Testis (tissue), 2 donors: Measurements from ENCODE around the gene TGM1.

ENCODE experiments used
- CTCF ChIP-seq, 3 experiments: fragments of 450-650 bp in 2 of 3; fragments of 200-600 bp in 1 of 3; sonication (generic) in 1 of 3; IDR thresholded peaks; one replicate each; pipeline ENCODE4 v1.5.1; 2016 to 2019; ENCODE audit warnings: antibody characterized with exemption in 3 of 3, mild to moderate bottlenecking in 2 of 3, moderate library complexity in 1 of 3
- POLR2A ChIP-seq: fragments of 450-650 bp; IDR thresholded peaks from one replicate; pipeline ENCODE4 v1.6.1; 2017; ENCODE audit warnings: antibody characterized with exemption, mild to moderate bottlenecking, moderate library complexity

DNA sequence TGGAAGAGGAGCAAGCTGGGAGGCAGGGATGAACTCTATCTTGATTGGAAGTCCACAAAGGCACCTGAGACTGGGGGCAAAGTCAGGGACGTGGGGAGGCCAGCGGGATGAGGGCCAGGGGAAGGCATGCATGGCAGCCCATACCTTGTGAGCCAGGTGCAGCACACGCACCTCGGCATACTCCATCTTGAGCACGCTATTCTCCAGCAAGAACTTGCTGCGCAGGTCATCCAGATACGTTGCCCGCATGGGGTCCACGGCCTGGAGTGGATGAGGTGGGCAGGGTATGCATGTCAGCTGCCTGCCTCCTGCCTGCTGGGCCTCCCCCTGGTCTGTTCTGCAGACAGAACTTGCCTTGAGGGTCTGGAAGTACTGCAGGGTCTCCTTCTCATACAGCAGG is 4.5 kb upstream of the TGM1 start:
- no peak for TF ChIP-seq CTCF (IDR thresholded peaks at IDR 0.05)
- no peak for TF ChIP-seq POLR2A
